Heart right ventricle (tissue), 16 donors: ENCODE measurements around the gene LSM3. TPM values are rescaled to one million over a fixed set of nuclear protein-coding genes. Genes with fewer than 3 reads are reported as not detected.

Experiments used
- ATAC-seq, 8 donors: fragments of 200-7000 bp; cut with Tn5 transposase; one replicate each; pipeline ENCODE4 v1.9.1; 2020; ENCODE audit warnings: mild to moderate bottlenecking in 8 of 8, moderate library complexity in 8 of 8, moderate number of reproducible peaks in 1 of 8
- DNase-seq, 2 donors: peaks; one replicate each; pipeline ENCODE4 v3.0.0-alpha.2; 2020
- H3K27ac ChIP-seq, 10 donors: fragments of 200-600 bp; sonication (generic) in 2 of 10; one replicate each; pipeline versions ENCODE4 v1.5.0 to v1.8.0; 2020 to 2022; ENCODE audit warnings: mild to moderate bottlenecking in 3 of 10
- H3K27me3 ChIP-seq, 7 donors: fragments of 200-600 bp; one replicate each; pipeline ENCODE4 v1.8.0; 2021 to 2022; ENCODE audit warnings: mild to moderate bottlenecking in 2 of 7
- H3K36me3 ChIP-seq, 9 donors: fragments of 200-600 bp; sonication (generic) in 1 of 9; one replicate each; pipeline versions ENCODE4 v1.5.0 to v1.8.0; 2020 to 2022; ENCODE audit warnings: mild to moderate bottlenecking in 2 of 9
- H3K4me1 ChIP-seq, 9 donors: fragments of 200-600 bp; sonication (generic) in 1 of 9; one replicate each; pipeline versions ENCODE4 v1.5.0 to v1.8.0; 2020 to 2022; ENCODE audit warnings: mild to moderate bottlenecking in 4 of 9
- H3K4me3 ChIP-seq, 10 donors: fragments of 200-600 bp; sonication (generic) in 2 of 10; one replicate each; pipeline versions ENCODE4 v1.5.0 to v1.8.0; 2020 to 2022; ENCODE audit warnings: mild to moderate bottlenecking in 7 of 10, moderate library complexity in 2 of 10
- H3K9me3 ChIP-seq, 11 donors: fragments of 200-600 bp in 10 of 11; sonication (generic) in 2 of 11; one replicate each; pipeline versions ENCODE4 v1.5.0 to v1.8.0; 2013 to 2022; ENCODE audit warnings: mild to moderate bottlenecking in 2 of 11, control low read depth in 1 of 11, moderate library complexity in 1 of 11
- WGBS, 2 donors: extraction: QIAGEN DNeasy Blood & Tissue Kit; methylation state at CpG; one replicate each; pipeline ENCODE4 v1.1.7; 2013; ENCODE audit warnings: inconsistent platforms in 1 of 2; 5-methylcytosine and 5-hydroxymethylcytosine counted together
- intact Hi-C, 10 donors: fragments of 100-400 bp; cut with DNase I; formaldehyde crosslinking; loops; one replicate each; pipeline versions ENCODE4 v1.11.1 to v1.14.2; 2022
- polyA plus RNA-seq, 2 donors: library from polyadenylated mRNA; stranded (reverse); fragments of 200-250 nt; gene quantifications; one replicate each; pipeline ENCODE4 v1.2.3, GENCODE V29; 2013
- total RNA-seq, 10 donors: library from RNA; stranded (reverse); fragmentation: NEBNext Ultra II Directional in 3 of 10; extraction: Animal tissue kit (Norgen Biotek cat#: 25700) in 3 of 10; gene quantifications; one replicate each; pipeline versions ENCODE4 v1.2.1 to v1.2.4, GENCODE V29; 2021 to 2023
- TF ChIP-seq, protein P1 (sequence below), 9 donors: fragments of 200-600 bp; sonication (generic) in 2 of 9; IDR thresholded peaks; one replicate each; pipeline versions ENCODE4 v1.5.0 to v1.8.0; 2021 to 2022; ENCODE audit warnings: antibody characterized with exemption in 9 of 9, mild to moderate bottlenecking in 5 of 9, moderate library complexity in 1 of 9
- donor health status: Arrhythmogenic right ventricular cardiomyopathy.
- donor health status: ischemic (EF 13 %, LVEDD 7.1; RV severe dilation, severe dysfunction).
- donor health status: healthy with polysubstance abuse.
- donor health status: DM: no; HTN: yes; CAD: no.
- donor health status: DM: no; HTN: no; CAD: no.
- donor health status: ischemic (EF 25% LVEDD 6.9; RV normal size, moderate dysfunction).
- donor health status: ischemic (EF 25% LVEDD 5.7; RV mildly dilated, moderate dysfunction).
- donor health status: healthy.
- donor health status: DM: yes; HTN: yes; CAD: no.
- donor health status: Ischemic cardiomyopathy.
- donor health status: ischemic (EF 35%, LVEDD 5.7; RV mildly dilated, moderate dysfunction).
- donor health status: nonischemic (EF 11% LVEDD 7.7; RV severe dilation, severe dysfunction).
- donor health status: DM: yes; HTN: yes; CAD: no.
- donor health status: PGD.
- donor health status: ischemic (EF 29% LVEDD 5.4; RV normal size, mild dysfunction).
- donor health status: nonischemic (EF 23%, LVEDD 6.1; RV moderate dilation, normal function).

LSM3 gene
- total and polyA plus RNA-seq, 12 donors, result 5.6 to 18.0 (median 15.2) TPM

DNA sequence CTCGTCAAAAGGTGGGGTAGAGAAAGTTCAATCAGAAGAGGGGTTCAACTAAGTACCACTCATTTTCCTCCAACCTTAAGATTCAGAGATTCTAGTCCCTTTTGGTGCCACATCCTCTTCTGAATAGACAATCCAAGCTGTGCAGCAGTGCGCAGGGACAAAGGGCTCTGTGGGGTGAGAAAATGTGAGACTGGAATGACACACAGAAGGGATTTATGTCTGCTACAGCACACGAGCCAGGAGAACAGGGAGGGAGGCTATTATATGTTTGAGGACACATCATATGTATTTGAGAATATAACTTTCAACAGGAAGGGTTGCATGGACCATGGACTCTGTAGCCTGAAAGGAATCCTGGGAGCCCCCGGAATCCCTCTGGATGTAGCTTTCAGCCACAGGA lies 33.0 kb downstream of the LSM3 start:
- DNase-seq (no peak), ATAC-seq (no peak)
- H3K36me3 ChIP-seq, result no peaks in the 10 kb centered on the region
- H3K27ac ChIP-seq, result no peak overlapping the region
- intact Hi-C loops, result no loop called here
- no peak overlapping the region for H3K4me3 ChIP-seq
- TF ChIP-seq, protein P1, sequence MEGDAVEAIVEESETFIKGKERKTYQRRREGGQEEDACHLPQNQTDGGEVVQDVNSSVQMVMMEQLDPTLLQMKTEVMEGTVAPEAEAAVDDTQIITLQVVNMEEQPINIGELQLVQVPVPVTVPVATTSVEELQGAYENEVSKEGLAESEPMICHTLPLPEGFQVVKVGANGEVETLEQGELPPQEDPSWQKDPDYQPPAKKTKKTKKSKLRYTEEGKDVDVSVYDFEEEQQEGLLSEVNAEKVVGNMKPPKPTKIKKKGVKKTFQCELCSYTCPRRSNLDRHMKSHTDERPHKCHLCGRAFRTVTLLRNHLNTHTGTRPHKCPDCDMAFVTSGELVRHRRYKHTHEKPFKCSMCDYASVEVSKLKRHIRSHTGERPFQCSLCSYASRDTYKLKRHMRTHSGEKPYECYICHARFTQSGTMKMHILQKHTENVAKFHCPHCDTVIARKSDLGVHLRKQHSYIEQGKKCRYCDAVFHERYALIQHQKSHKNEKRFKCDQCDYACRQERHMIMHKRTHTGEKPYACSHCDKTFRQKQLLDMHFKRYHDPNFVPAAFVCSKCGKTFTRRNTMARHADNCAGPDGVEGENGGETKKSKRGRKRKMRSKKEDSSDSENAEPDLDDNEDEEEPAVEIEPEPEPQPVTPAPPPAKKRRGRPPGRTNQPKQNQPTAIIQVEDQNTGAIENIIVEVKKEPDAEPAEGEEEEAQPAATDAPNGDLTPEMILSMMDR (IDR thresholded peaks at IDR 0.05), result no peak
- no peaks in the 10 kb centered on the region for H3K27me3 ChIP-seq
- WGBS, 2 donors, result 76 to 78% methylated on average over 4 of the region's 4 CpGs
- no peaks in the 10 kb centered on the region for H3K4me1 ChIP-seq
- H3K9me3 ChIP-seq, result no peaks in the 10 kb centered on the region

DNA sequence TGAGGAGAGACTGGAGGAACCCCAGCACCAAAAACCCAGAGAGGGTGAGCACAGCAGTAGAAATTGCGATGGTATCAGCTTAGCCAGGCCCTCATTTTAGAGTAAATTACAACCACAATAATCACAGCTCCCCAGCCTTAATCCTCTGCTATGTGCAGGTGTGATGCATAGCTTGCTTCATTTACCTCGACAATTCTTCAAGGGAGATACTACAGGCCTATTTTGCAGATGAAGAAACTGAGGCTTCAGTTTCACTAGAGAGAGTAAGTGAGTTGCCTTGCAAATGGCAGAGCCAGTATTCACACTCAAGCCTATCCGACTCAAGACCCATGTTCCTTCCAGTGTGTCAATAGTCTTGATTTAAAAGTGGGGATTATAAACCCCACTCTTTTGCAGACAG lies 33.4 kb downstream of the LSM3 start:
- no peaks in the 10 kb centered on the region for H3K4me1 ChIP-seq
- ATAC-seq, result no peak
- no peak for DNase-seq
- H3K27me3 ChIP-seq, result no peaks in the 10 kb centered on the region
- 92 to 97% methylated on average over 3 of the region's 3 CpGs for WGBS, 2 donors
- H3K9me3 ChIP-seq, result no peaks in the 10 kb centered on the region
- TF ChIP-seq, protein P1 (IDR thresholded peaks at IDR 0.05), result no peak
- H3K36me3 ChIP-seq, result no peaks in the 10 kb centered on the region
- no peak overlapping the region for H3K4me3 ChIP-seq
- H3K27ac ChIP-seq, result no peak overlapping the region
- intact Hi-C loops, result no loop called here

DNA sequence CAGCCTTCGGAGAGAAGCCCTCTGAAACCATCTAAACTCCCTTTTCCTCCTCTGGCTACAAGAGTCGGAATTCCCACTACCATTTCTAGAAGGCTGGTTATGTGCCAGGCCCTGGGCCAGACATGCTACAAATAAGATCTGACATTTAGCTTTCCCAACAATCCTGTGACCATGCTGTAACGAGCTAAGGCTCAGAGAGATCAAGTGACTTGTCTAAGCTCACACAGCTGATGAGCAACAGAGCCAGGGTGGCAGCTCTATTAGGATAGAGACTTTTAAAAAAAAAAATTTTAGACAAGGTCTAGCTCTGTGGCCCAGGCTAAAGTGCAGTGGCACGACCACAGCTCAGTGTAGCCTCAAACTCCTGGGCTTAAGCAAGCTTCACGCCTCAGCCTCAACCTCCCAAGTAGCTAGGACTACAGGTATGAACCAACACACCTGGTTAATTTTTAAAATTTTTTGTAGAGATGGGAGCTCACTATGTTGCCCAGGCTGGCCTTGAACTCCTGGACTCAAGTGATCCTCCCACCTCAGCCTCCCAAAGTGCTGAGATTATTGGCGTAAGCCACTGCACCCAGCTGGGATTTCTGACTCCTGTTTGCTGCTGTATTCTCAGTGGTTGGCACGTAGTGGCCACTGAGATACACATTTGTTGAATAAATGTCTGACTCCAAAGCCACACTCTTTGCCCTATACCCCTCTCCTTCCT lies 34.6 kb downstream of the LSM3 start:
- H3K27ac ChIP-seq, result no peak overlapping the region
- WGBS, 2 donors, result 92 to 94% methylated on average over 7 of the region's 7 CpGs
- H3K27me3 ChIP-seq, result no peaks in the 10 kb centered on the region

DNA sequence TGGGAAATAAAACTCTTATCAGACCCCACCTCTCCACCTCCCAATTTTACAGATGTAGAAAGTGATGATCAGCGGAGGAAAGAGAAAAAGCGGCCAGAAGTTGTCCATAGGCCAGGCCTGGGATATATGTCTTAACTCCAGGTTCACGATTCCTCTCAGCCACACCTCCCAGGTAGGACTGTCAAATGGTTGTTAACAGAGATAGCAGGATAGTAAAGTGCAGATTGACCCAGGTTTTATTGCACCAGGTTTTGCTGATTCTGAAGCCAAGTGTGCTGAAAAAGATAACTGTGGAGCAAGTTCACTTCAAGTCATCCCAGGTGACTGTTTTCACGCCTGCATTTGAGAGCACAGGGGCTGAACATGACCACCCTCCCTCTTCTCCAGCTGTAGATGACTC lies 36.1 kb downstream of the LSM3 start:
- no peak overlapping the region for H3K4me3 ChIP-seq
- H3K27me3 ChIP-seq, result no peaks in the 10 kb centered on the region
- peaks cover 0 to 5% (median 0%) of the 10 kb centered on the region in 11 donors for H3K9me3 ChIP-seq
- no peak for DNase-seq
- no peaks in the 10 kb centered on the region for H3K36me3 ChIP-seq
- H3K27ac ChIP-seq, result no peak overlapping the region
- intact Hi-C loops, result no loop called here
- 96 to 97% methylated on average over 4 of the region's 4 CpGs for WGBS, 2 donors
- no peak for ATAC-seq
- TF ChIP-seq, protein P1 (IDR thresholded peaks at IDR 0.05), result no peak
- no peaks in the 10 kb centered on the region for H3K4me1 ChIP-seq

More for the DNA sequence above, 34.6 kb downstream of the LSM3 start:
- DNase-seq (no peak), ATAC-seq (no peak)
- Histone ChIP-seq H3K4me1 (no peaks in the 10 kb centered on the region), H3K9me3 (no peaks in the 10 kb centered on the region), H3K4me3 (no peak overlapping the region), H3K36me3 (no peaks in the 10 kb centered on the region)
- intact Hi-C loops, result no loop called here
- TF ChIP-seq, protein P1 (IDR thresholded peaks at IDR 0.05), result no peak
